ENCODE results near the gene ATG16L1.

The ATG16L1 gene

GRCh38 chr2:233245406-233245805, 6.1 kb upstream of the ATG16L1 start:
- in situ Hi-C loops (cut with HindIII; ENCODE audit: low pct_ligation_motif_present, low sequenced_read_pairs), result loop anchor here (25.0 kb wide), 1 partner anchor 158 kb away; no protein-coding TSS in a partner anchor
- TF ChIP-seq CTCF (IDR thresholded peaks at IDR 0.05; ENCODE audit: low read depth, low read length, missing control alignments), result no peak
- no peak overlapping the region for H3K27ac ChIP-seq
- H3K27me3 ChIP-seq (replicated peaks), result no peaks in the 10 kb centered on the region
- no peak overlapping the region for H3K4me3 ChIP-seq (ENCODE audit: low read depth, low read length)
- H3K36me3 ChIP-seq (replicated peaks), result no peaks in the 10 kb centered on the region
- no peak for DNase-seq

GRCh38 chr2:233247116-233247515, 4.4 kb upstream of the ATG16L1 start:
- in situ Hi-C loops (cut with HindIII; ENCODE audit: low pct_ligation_motif_present, low sequenced_read_pairs), result loop anchor here (25.0 kb wide), 1 partner anchor 160 kb away; no protein-coding TSS in a partner anchor
- DNase-seq, result no peak
- TF ChIP-seq CTCF (IDR thresholded peaks at IDR 0.05; ENCODE audit: low read depth, low read length, missing control alignments), result no peak
- no peaks in the 10 kb centered on the region for H3K27me3 ChIP-seq (replicated peaks)
- no peaks in the 10 kb centered on the region for H3K36me3 ChIP-seq (replicated peaks)
- H3K4me3 ChIP-seq (ENCODE audit: low read depth, low read length), result no peak overlapping the region
- H3K27ac ChIP-seq, result no peak overlapping the region

- no peak for TF ChIP-seq CTCF (IDR thresholded peaks at IDR 0.05; ENCODE audit: low read depth, low read length, missing control alignments)
- H3K27me3 ChIP-seq (replicated peaks), result no peaks in the 10 kb centered on the region
- H3K4me3 ChIP-seq (ENCODE audit: low read depth, low read length), result no peak overlapping the region
- no peak overlapping the region for H3K27ac ChIP-seq
- H3K36me3 ChIP-seq (replicated peaks), result no peaks in the 10 kb centered on the region
- no peak for DNase-seq
- in situ Hi-C loops (cut with HindIII; ENCODE audit: low pct_ligation_motif_present, low sequenced_read_pairs), result loop anchor here (25.0 kb wide), 1 partner anchor 160 kb away; no protein-coding TSS in a partner anchor
Observed at GRCh38 chr2:233247744-233248143, 3.7 kb upstream of the ATG16L1 start.

GRCh38 chr2:233248999-233249398, 2.5 kb upstream of the ATG16L1 start:
- no peaks in the 10 kb centered on the region for H3K36me3 ChIP-seq (replicated peaks)
- H3K27ac ChIP-seq, result no peak overlapping the region
- no peaks in the 10 kb centered on the region for H3K27me3 ChIP-seq (replicated peaks)
- DNase-seq, result no peak
- in situ Hi-C loops (cut with HindIII; ENCODE audit: low pct_ligation_motif_present, low sequenced_read_pairs), result loop anchor here (25.0 kb wide), 1 partner anchor 162 kb away; no protein-coding TSS in a partner anchor
- TF ChIP-seq CTCF (IDR thresholded peaks at IDR 0.05; ENCODE audit: low read depth, low read length, missing control alignments), result no peak
- H3K4me3 ChIP-seq (ENCODE audit: low read depth, low read length), result no peak overlapping the region

GRCh38 chr2:233250568-233250967, 905 bp upstream of the ATG16L1 start:
- no peak for DNase-seq
- Histone ChIP-seq H3K36me3 (replicated peaks) (no peaks in the 10 kb centered on the region), H3K4me3 (ENCODE audit: low read depth, low read length) (no peak overlapping the region), H3K27me3 (replicated peaks) (no peaks in the 10 kb centered on the region), H3K27ac (no peak overlapping the region)
- in situ Hi-C loops (cut with HindIII; ENCODE audit: low pct_ligation_motif_present, low sequenced_read_pairs), result no loop called here
- no peak for TF ChIP-seq CTCF (IDR thresholded peaks at IDR 0.05; ENCODE audit: low read depth, low read length, missing control alignments)

GRCh38 chr2:233250985-233251305, 528 bp upstream of the ATG16L1 start:
- no peaks in the 10 kb centered on the region for H3K27me3 ChIP-seq (replicated peaks)
- H3K4me3 ChIP-seq (ENCODE audit: low read depth, low read length), result peak overlapping the region; percentile 26
- in situ Hi-C loops (cut with HindIII; ENCODE audit: low pct_ligation_motif_present, low sequenced_read_pairs), result no loop called here
- DNase-seq, result no peak
- no peak overlapping the region for H3K27ac ChIP-seq
- TF ChIP-seq CTCF (IDR thresholded peaks at IDR 0.05; ENCODE audit: low read depth, low read length, missing control alignments), result no peak
- no peaks in the 10 kb centered on the region for H3K36me3 ChIP-seq (replicated peaks)
